HG03025 (cell line): ENCODE measurements around the gene CABP4.
"Not testable (repeated sequence)": the region's sequence is repeated elsewhere in the genome, so short reads cannot be mapped to it uniquely, and the experiment has no call there.

Experiments used
- ATAC-seq: cut with Tn5 transposase; IDR thresholded peaks from one replicate; pipeline ENCODE4 v1.9.1; 2021; ENCODE audit warnings: mild to moderate bottlenecking, moderate library complexity; ENCODE audit not compliant: unreplicated experiment, low FRiP score

The CABP4 gene

DNA sequence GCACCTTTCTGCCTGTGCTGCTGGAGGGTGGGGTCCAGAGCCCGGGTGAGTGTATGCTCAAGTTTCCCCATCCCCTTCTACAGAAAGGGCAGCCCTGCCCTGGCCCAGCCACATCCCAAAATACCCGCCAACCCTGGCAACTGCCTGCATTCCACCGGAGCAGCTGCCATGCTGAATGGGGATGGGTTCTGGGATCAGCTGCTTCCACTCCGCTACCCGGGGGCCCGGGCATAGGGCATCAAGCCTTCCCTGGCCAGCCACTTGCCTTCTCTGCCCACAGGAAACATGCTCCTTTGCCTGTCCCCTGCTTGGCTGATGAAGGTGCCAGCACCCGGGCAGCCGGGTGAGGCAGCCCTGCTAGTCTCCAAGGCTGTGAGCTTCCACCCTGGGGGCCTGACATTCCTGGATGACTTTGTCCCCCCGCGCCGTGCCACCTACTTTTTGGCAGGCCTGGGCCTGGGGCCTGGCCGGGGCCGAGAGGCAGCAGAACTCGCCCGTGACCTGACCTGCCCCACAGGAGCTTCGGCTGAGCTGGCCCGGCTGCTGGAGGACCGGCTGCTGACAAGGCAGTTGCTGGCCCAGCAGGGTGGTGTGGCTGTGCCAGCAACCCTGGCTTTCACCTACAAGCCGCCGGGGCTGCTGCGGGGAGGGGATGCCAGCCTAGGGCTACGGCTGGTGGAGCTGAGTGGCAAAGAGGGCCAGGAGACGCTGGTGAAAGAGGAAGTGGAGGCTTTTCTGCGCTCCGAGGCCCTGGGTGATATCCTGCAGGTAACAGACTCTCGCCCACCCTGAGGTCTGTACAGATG, 36.5 kb upstream of the CABP4 start:
- ATAC-seq, result no peak

DNA sequence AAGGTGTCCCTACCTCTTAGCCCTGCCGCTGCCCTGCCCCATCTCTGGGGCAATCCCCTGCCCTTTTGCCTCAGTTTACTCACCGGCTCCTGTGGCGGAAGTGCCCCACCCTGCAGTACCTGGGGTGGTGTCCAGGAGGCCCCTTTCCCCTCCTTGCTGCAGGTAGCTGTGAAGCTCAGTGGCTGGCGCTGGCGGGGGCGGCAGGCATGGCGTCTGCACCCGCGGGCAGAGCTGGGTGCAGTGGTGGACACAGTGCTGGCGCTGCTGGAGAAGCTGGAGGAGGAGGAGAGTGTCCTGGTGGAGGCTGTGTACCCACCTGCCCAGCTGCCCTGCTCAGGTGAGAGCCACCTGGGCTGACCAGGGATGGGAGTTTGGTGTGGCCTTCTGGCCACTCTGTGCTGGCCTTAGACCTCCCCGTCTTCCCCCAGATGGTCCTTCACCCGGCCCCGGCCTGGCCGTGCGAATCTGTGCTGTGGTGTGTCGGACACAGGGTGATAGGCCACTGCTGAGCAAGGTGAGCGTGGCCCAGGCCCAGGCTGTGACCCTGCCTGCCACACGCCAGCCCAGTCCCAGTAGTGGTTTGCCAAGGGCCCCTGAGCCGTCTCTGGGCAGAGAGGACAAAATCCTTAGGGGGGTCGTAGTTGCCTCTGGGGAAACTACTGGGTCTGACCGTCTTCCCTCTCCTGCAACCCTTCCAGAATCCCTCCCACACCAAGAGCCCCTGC, 35.7 kb upstream of the CABP4 start:
- no peak for ATAC-seq

DNA sequence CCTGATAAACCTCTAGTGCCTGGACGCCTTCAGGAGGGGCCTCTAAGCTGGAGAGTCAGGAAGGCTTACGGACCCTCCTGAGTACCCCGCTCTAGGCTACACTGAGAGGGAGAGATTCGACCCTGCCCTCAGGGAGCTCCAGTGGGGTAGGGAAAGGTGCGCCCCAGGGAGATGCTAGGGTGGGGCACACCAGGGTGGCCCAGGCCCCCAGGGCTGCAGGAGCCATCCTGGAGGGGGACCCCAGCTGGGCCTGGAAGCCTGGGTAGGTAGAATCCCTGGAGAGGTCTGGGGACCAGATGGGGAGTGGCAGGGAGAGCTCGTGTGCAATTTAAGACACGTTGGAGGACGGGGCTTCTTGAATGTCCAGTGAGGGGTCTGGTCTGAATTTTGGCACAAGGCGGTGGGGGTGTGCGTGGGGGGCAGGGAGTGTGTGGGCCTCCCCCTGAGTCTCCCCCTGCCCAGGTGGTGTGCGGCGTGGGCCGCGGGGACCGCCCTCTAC, 35.0 kb upstream of the CABP4 start:
- no peak for ATAC-seq

DNA sequence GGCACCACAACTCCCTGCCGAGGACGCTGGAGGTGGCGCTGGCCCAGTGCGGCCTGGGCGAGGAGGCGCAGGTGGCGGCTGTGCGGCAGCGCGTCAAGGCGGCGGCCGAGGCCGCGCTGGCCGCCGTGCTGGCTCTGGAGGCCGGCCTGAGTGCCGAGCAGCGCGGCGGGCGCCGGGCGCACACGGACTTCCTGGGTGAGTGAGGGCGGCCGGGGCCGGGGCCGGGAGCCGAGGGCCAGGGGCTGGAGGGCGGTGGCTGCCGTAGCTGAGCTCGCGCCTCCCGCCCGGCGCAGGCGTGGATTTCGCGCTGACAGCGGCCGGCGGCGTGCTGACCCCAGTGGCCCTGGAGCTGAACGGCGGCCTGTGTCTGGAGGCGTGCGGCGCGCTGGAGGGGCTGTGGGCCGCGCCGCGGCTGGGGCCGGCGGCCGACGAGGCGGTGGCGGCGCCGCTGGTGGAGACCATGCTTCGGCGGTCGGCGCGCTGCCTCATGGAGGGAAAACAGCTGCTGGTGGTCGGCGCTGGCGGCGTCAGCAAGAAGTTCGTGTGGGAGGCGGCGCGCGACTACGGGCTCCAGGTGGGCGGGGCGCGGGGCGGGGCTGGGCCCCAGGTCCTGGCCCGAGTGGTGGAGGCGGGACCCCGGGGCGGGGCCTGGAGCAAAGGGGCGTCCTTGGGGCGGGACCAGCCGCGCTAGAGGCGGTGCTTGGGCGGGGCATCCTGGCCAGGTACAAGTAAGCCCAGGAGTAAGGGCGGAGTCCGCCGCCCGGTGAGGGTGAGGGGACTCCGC, 34.3 kb upstream of the CABP4 start:
- ATAC-seq, result peak; percentile 55

DNA sequence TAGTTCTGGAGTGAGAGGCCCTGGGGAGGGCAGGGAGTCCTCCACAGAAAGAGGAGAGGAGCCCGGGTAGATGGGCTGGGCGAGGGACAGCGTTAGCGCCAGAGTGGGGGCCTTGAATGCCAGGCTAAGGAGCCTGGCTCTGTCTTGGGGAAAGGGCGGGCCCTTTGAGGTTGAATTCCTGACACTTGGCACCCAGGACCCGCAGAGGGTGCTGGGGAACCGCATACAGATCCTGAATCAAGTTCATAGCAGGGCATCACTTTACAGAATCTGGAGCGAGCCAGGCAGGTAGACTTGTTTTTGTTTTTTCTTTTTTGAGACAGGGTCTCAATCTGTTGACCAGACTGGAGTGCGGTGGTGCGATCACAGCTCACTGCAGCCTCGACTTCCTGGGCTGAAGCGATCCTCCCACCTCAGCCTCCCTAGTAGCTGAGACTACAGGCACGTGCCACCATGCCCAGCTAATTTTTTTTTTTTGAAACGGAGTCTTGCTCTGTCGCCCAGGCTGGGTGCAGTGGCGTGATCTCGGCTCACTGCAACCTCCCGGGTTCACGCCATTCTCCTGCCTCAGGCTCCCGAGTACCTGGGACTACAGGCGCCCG, 33.6 kb upstream of the CABP4 start:
- ATAC-seq, result no peak

DNA sequence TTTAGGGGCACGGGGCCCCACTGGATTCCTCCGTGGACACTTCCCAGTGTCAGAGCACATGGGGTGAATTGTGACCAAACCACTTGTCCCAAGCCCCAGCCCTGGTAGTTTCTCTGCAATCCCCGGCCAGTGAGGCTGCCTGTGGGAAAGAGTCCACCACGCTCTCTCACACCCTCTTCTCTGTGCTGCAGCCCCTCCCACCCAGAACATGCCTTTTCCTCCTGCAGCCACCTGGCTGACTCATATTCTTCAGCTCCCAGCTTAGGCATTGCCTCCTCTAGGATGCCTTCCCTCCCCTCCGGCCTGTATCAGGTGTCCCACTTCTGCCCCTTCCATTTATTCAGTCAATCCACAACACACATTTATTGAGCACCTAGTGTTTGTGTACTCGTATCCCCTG, 32.3 kb upstream of the CABP4 start:
- no peak for ATAC-seq

DNA sequence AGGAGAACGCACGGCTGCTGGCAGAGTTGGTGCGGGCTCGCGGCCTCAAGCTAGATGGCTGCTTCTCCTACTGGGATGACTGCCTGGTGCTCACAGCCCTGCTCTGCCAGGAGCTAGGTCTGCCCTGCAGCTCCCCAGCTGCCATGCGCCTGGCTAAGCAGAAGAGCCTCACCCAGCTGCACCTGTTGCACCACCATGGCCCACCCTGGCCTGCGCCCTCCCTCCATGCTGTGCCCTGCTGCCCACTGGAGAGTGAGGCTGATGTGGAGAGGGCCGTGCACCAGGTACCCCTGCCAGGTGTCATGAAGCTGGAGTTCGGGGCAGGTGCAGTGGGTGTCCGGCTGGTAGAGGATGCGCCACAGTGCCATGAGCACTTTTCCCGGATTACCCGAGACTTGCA, 31.7 kb upstream of the CABP4 start:
- ATAC-seq, result no peak

DNA sequence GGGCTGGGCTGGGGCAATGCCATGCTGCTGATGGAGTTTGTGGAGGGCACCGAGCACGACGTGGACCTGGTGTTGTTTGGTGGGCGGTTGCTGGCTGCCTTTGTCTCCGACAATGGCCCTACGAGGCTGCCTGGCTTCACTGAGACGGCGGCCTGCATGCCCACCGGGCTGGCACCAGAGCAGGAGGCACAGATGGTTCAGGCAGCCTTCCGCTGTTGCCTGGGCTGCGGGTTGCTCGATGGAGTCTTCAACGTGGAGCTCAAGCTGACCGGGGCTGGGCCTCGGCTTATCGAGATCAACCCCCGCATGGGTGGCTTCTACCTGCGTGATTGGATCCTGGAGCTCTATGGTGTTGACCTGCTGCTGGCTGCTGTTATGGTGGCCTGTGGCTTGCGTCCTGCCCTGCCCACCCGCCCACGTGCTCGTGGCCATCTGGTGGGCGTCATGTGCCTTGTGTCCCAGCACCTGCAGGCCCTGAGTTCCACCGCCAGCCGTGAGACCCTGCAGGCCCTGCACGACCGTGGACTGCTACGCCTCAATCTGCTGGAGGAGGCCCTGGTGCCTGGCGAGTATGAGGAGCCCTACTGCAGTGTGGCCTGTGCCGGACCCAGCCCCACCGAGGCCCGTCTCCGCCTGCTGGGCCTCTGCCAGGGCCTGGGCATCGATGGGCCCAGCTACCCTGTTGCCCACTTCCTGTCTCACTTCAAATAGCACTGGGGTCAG, 31.1 kb upstream of the CABP4 start:
- ATAC-seq, result no peak

DNA sequence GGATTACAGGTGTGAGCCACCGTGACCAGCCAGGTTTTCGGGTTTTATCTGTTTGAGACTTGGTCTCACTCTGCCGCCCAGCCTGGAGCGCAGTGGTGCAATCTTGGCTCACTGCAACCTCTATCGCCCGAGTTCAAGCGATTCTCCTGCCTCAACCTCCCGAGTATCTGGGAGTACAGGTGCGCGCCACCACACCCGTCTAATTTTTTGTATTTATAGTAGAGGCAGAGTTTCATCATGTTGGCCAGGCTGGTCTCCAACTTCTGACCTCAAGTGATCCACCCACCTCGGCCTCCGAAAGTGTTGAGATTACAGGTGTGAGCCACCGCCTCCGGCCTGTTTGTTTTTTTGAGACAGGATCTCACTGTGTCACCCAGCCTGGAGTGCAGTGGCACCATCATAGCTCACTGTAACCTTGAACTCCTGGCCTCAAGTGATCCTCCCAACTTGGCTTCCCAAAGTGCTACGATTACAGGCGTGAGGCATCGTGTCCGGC, 27.7 kb upstream of the CABP4 start:
- not testable (repeated sequence) for ATAC-seq

DNA sequence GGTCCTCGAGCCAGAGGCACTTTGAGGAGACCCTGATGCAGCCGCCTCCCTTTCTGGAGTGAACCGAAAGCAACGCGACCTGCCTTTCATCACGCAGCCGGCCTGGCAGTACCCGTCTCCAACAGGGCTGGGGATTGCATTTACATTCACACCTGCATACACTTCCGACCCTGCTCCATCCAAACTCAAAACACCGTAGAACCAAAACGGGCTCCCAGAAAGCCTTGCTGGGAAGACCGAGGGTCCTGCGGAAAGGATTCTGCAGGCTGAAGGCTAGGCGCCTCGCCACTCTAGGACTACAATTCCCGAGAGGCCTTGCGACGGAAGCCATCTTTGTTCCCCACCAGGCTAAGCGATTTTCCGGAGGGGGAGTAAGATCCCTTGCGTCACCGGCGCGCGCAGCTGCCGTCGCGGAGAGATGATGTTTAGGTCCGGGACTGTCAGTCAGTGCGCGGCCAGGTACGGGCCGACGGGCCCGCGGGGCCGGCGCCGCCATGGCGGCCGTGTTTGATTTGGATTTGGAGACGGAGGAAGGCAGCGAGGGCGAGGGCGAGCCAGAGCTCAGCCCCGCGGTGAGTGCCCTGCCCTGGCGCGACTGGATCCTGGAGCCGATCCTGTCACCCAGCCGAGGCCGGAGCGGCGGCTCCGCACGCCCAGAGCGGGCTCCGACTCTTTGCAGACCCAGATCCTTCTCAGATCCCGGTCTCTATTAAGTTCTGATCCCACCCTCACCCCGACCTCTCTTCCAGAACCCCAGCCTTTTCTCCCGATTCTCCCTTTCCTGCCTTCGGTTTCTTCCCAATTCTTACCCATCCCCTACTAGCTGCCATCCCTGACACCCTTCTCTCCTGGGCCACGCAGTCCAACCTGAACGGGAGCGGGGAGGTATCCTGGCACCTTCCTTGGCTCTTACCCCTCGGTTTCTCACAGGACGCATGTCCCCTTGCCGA, 26.8 kb upstream of the CABP4 start, which contains the start of gene RPS6KB2:
Gene RPS6KB2 (plus strand): TSS at position 443 of the 950 bp plus-strand sequence. CDS start 52 bp downstream, at position 495.
- peak; percentile 78 for ATAC-seq

DNA sequence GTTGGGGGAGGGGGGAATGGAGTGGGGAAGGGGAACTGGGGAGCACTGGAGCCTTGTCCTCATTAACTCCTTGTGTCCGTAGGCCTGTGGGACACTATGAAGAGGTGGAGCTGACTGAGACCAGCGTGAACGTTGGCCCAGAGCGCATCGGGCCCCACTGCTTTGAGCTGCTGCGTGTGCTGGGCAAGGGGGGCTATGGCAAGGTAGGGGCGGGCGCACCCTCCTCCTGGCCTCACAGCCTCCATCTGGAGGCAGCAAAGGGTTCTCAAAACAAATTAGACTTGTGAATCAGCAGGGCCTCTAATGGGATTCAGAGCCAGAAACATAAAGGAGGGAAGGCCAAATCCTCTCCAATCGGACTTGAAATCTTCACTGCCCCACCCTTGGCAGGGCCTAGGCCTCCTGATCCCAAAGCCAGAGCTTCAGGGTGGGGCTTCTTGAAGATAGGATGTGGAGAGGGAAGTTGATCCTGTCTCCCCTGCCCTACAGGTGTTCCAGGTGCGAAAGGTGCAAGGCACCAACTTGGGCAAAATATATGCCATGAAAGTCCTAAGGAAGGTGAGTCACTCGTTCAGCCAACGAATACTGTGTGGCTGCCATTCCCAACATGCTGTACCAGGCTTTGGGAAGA, 26.0 kb upstream of the CABP4 start:
- ATAC-seq, result no peak

DNA sequence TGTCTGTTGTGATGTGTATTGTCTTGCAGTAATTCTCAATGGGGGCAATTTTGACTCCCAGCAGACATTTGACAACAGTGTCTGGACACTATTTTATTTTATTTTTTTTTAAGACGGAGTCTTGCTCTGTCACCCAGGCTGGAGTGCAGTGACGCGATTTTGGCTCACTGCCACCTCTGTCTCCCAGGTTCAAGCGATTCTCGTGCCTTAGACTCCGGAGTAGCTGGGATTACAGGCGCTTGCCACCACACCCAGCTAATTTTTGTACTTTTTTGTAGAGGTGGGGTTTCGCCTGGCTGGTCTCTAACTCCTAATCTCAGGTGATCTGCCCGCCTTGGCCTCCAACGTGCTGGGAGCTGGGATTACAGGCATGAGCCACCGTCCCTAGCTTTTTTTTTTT, 25.4 kb upstream of the CABP4 start:
- ATAC-seq, result no peak

DNA sequence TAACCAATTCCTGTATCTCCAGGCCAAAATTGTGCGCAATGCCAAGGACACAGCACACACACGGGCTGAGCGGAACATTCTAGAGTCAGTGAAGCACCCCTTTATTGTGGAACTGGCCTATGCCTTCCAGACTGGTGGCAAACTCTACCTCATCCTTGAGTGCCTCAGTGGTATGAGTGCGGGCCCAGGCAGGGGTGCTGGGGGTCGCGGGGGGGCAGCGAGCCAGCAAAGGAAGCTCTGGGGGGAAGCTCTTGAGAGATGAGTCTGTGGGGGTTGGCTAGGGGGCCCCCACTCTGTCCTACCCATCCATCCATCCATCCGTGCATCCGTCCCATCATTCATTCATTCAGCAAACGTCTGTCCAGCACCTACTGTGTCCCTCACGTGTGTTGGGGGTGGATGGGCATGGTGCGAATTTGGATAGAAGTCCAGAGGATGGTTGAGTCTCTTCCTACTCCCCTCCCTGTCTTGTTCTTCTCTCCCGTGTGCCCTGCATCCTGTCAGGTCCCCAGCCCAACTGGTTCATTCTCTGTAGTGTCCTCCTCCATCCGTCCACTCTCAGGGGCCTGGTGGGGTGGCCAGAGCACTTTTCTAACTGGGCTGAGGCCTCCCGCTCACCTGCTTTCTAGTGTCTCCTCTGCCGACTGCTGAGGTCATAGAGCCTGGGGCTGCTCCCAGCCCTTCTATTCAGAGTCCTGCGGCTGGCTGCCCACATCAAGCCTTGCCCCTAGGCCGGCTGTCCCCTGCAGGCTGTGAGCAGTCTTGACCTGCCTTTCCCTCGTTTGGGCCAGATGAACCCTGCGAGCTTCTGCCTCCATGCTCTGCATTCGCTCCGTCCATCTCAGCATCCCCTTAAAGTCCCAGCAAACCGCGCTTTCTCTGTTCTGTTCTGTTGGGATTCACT, 23.6 kb upstream of the CABP4 start:
- no peak for ATAC-seq

DNA sequence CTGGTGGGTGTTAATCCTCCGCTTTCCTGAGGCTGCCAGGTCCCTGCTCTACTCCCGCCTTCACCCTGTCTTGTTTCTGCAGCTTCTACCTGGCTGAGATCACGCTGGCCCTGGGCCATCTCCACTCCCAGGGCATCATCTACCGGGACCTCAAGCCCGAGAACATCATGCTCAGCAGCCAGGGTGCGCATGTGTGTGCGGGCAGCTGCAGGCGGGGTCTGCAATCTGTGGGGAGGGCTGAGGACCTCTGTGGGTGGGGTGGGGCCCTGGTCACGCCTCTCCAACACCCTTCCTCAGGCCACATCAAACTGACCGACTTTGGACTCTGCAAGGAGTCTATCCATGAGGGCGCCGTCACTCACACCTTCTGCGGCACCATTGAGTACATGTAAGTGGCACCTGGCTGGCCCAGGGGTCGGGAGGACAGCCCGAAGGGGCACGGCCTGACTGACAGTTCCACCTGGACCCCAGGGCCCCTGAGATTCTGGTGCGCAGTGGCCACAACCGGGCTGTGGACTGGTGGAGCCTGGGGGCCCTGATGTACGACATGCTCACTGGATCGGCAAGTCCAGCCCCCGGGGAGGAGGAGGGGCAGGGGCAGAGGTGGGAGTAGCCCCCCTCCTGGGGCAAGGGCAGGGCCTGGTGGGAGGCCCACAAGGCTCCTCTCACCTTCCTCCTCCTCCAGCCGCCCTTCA, 22.4 kb upstream of the CABP4 start:
- ATAC-seq, result no peak

DNA sequence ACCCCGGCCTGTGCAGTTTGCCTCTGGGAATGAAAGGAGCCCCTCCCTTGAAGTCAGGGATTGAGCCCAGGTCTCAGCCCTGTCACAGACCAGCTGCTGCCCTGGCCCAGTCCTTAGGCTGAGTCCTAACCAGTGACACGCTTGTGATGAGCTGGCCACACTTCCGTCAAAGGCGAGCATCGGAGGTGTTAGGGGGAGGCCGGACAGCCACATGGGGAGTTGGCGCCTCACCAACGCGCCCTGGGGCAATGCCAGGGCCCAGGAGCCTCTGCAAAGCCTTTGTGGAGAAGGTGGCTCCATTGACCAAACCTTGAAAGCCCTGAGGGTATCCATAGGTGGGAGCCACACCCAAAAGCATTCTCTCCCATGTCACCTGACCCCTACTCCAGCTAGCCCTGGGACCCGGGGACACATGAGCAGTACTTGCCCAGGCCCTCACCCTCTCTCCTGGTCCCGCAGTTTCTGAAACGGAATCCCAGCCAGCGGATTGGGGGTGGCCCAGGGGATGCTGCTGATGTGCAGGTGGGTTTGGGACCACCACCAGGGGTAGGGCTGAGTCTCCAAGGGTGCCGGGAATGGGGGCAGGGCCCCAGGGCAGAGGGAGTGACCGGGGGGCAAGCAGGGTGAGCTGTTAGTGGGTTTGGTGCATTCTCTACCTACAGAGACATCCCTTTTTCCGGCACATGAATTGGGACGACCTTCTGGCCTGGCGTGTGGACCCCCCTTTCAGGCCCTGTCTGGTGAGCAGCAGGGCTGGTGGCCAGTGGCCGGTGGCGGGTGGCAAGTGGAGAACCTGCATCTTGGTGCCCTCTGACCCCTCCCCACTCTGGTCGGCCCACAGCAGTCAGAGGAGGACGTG, 21.4 kb upstream of the CABP4 start:
- no peak for ATAC-seq
